Measurements from ENCODE around the gene ACSM2A.
"Not testable (repeated sequence)": the region's sequence is repeated elsewhere in the genome, so short reads cannot be mapped to it uniquely, and the experiment has no call there.

ACSM2A gene

GRCh38 chr16:20451364-20451763 is at the start of gene ACSM2A:
Gene ACSM2A, plus strand, starts transcription at chr16:20451521. Its CDS starts 8,594 bp downstream, at chr16:20460115.
- DNase-seq: not testable (repeated sequence)

DNA sequence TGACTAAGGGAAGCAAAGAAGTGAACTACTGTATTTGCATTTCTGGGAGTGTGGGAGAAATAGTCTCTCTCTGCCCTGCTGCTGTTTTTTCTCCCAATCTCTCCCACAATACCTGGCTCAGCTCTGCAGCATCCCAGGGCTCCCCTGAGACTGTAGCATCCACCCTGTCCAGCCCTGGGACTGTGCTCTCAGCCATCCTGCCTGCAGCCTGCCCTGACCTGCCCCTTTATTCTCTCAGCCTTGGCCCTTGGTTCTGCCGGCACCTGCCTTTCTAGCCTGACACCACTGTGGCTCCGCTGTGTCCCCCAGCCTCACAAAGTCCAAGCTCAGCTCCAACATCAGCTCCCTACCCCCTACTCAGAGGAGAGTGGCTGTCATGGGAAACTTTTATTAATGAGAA is 48.7 kb upstream of the ACSM2A start:
- no peak for DNase-seq

DNA sequence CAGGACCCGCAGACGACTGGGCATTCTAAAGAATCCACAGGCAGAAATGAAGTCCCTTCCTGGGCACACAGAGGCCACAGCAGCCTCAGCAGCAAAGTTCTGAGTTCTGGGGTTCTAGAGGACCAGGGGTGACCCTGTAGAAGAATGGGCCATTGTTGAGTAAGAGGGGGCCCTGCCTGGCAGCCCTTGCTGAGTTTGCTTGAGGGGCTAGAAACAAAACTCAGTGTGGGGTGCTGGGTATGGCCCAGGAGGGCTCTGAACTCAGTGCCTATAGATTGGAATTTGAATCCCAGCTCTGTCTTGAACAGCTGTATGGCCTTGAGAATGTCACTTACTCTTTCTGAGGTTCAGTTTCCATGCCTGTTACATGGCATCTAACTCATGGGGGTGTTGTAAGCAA is 46.7 kb upstream of the ACSM2A start, which contains the start of gene PDILT:
Gene PDILT (minus strand): TSS at position 101 of the 400 bp plus-strand sequence. CDS start 5,437 bp downstream, outside the sequence.
- DNase-seq: no peak

GRCh38 chr16:20409398-20410120 is 41.8 kb upstream of the ACSM2A start, which contains the start of gene ACSM5:
Gene ACSM5, plus strand, starts transcription at chr16:20409534. Its CDS starts 1,951 bp downstream, at chr16:20411485.
- no peak for DNase-seq

- DNase-seq: no peak
Measured at GRCh38 chr16:20410121-20410723, 41.1 kb upstream of the ACSM2A start.

- no peak for DNase-seq
Measured at GRCh38 chr16:20411055-20411454, 40.3 kb upstream of the ACSM2A start.

DNA sequence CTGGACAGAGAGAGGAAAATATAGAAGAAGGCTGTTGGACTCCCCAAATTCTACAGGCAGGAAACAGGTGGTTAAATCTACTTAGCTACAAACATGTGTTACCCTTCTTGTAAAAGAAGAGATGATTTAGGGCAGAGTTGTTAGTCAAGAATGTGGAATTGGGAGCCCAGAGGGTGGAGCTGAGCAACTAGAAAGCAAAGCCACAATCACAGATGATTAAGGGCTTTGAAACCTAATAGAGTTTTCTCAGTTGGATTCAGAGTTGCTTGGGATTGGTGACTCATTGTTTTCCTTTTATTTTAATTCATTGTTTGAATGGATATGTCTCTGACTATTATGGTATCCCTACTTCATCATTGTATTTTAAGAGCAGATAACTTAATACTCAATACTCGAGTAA is 35.8 kb upstream of the ACSM2A start:
- DNase-seq: no peak

DNA sequence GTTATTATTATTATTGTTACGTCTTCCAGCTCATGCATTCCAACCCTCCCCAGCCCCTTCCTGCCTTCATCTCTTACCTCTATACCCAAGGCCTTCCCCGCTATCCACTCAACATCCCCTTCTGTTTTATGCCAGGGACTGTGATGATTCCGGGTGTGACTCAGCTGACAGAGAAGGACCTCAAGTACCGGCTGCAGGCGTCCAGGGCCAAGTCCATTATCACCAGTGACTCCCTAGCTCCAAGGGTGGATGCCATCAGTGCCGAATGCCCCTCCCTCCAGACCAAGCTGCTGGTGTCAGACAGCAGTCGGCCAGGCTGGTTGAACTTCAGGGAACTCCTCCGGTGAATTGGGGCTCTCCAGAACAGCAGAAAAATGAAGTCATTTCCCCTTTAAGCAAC is 32.2 kb upstream of the ACSM2A start:
- DNase-seq: not testable (repeated sequence)

DNA sequence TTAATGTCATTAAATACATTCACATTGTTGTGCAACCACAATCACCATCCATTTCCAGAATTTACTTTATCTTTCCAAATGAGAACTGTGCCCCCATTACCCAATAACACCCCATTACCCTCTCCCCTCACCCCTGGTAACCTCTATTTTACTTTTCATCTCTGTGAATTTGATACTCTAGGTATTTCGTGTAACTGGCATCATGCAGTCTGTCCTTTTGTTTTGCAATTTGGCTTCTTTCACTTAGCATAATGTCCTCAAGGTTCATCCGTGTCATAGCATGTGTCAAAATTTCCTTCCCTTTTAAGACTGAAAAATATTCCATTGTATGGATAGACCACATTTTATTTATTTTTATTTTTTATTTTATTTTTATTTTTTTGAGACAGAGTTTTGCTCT is 29.6 kb upstream of the ACSM2A start:
- DNase-seq: not testable (repeated sequence)

DNA sequence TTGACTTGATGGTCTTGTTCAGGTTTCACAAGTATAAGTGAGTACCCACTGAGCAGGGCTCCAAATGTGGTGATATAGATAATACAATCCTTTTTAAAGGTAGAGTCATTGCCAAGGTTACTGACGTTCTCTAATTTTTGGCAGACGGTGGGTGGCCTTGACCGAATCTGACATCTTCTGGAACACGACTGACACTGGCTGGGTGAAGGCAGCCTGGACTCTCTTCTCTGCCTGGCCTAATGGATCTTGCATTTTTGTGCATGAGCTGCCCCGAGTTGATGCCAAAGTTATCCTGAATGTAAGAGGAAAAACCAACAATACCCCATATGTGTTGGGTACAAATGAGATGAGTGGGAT is 27.6 kb upstream of the ACSM2A start:
- not testable (repeated sequence) for DNase-seq

- no peak for DNase-seq
Measured at GRCh38 chr16:20424129-20424866, 27.0 kb upstream of the ACSM2A start.

GRCh38 chr16:20427401-20427797 is 23.9 kb upstream of the ACSM2A start:
- DNase-seq: not testable (repeated sequence)

DNA sequence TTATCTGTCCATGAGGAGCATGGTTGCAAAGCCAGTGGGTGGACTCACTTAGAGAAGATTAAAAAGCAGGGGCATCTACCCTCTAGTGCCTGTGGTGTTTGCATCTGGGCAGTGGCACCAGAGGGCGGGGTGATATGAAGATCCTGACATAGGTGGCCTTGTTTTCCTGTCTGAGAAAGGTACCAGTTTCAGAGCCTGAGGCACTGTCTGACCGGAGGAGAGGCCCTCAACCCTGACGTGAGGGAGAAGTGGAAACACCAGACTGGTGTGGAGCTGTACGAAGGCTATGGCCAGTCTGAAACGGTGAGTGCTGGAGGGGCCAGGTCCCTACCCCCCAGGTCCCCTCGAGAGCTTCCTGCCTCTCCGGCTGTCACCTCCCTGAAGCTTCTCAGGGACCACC is 21.8 kb upstream of the ACSM2A start:
- DNase-seq: not testable (repeated sequence)

DNA sequence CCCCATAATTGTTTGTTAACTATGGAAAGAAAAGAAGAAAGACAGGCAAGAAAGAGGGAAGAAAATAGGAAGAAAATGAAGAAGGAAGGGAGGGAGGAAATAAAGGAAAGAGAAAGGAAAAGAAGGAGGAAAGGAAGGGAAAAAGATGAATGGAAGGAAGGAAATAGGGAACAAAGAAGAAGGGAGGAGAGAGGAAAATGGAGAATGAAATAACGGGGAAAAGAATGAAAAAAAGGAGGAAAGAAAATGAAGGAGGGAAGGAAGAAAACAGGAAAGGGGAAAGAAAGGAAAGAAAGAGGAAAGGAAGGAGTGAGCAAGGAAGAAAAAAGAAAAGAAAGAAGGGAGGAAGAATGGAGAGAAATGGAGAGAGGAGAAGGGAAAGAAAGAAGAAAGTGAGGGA is 20.8 kb upstream of the ACSM2A start:
- DNase-seq: not testable (repeated sequence)

GRCh38 chr16:20430948-20431347 is 20.4 kb upstream of the ACSM2A start:
- no peak for DNase-seq

- DNase-seq: not testable (repeated sequence)
Measured at GRCh38 chr16:20438950-20439349, 12.4 kb upstream of the ACSM2A start.

GRCh38 chr16:20439820-20440231 is 11.5 kb upstream of the ACSM2A start:
- DNase-seq: not testable (repeated sequence)

- not testable (repeated sequence) for DNase-seq
Measured at GRCh38 chr16:20440731-20441130, 10.6 kb upstream of the ACSM2A start.

- DNase-seq: no peak
Measured at GRCh38 chr16:20441191-20441590, 10.1 kb upstream of the ACSM2A start.

DNA sequence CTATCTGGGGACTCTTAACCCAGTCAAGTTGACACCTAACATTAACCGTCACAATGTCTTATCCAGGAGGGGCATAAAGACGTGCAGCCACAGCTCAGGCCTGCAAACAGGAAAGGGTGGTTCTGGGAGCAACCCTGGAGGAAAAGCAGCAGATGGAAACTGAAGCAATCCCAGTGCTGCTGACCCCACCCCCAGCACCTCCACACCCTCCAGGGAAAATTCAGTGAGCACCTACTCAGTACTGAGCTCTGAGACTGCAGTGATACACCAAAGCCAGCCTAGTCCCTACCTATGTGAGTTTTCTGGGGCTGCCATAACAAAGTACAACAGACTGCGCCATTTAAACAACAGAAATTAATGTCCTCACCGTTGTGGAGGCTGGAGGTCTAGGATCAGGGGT is 9.5 kb upstream of the ACSM2A start:
- not testable (repeated sequence) for DNase-seq

- not testable (repeated sequence) for DNase-seq
Measured at GRCh38 chr16:20446652-20447393, 4.5 kb upstream of the ACSM2A start.

GRCh38 chr16:20453633-20454032 is 2.3 kb downstream of the ACSM2A start:
- not testable (repeated sequence) for DNase-seq

DNA sequence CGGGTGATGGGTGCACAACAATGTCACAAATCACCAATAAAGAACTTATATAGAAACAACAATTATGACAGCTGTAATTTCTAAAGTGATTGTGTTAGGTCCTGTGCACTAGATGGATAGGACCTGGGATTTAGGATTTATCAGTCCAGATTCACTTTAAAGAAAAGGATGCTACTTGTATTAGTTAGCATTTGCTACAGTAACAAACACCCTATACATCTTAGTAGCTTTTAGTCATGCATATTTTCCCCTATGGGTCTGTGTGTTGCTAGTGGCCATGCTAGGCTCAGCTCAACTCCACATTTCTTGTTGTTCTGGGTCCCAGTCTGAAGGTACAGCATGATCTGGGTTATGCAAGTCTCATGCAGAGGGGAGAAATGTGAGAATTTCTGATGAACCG is 7.9 kb downstream of the ACSM2A start:
- not testable (repeated sequence) for DNase-seq
